Head of caudate nucleus (tissue), 42 donors: ENCODE data around the gene CDADC1.
A peak's percentile ranks its signal among the peaks of the same experiment; 100 is the strongest.

Source experiments
- DNase-seq, 42 donors: peaks; one replicate each; pipeline versions ENCODE4 v3.0.0 to v3.0.0-alpha.2; 2020 to 2021; ENCODE audit warnings: mixed read lengths in 7 of 42
- intact Hi-C: fragments of 100-400 bp; cut with DNase I; formaldehyde crosslinking; loops from one replicate; pipeline ENCODE4 v1.15.0; 2022

The CDADC1 gene

DNA sequence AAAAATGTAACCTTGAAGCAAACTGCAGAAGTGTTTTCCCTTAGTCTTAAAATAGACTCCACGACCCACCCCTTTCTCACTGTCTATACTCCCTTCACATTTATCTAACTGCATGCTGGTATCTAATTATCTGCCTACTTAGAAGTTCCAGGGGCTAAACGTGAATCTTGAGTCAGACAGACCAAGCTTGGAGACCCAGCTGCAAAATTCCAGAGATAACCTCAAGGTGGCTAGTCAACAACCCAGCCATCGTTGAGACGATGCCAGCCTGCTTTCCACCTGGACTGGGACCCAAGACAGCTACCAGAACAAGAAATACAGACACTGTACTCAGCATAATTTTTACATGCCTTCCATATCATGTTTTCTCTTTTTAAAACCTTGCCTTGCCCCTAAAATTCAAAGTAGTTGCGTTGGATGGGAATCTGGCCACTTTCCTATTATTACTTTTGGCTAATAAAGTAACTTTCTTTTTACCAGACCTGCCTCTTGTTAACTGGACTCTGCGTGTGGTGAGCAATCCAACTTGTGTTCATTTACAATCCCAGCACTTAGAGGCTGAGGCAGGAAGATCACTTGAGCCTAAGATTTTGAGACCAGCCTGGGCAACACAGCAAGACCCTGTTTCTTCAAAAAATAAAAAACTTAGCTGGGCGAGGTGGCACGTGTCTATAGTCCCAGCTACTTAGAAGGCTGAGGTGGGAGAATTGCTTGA is 82.3 kb downstream of the CDADC1 start:
- intact Hi-C loops, result no loop called here
- peak in 1 of 42 donors; percentile 16 for DNase-seq

DNA sequence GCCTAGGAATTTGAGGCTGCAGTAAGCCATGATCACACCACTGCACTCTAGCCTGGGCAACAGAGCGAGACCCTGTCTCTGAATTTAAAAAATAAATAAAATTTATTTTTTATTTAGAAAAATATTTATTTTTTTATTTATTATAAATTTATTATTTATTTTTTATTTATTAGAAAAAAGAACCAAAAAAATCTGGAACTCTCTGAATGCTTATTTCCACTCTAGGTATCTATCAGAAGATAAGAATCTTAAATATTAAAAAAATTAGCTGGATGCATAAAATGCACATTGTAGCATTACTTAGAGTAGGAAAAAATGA is 82.8 kb downstream of the CDADC1 start:
- intact Hi-C loops, result no loop called here
- no peak for DNase-seq

GRCh38 chr13:49336655-49337054 is 88.9 kb downstream of the CDADC1 start:
- no peak for DNase-seq
- intact Hi-C loops, result no loop called here

- intact Hi-C loops, result no loop called here
- no peak for DNase-seq
These were observed 92.4 kb downstream of the CDADC1 start for GRCh38 chr13:49340161-49340560.

GRCh38 chr13:49341517-49341916 is 93.8 kb downstream of the CDADC1 start:
- intact Hi-C loops, result no loop called here
- DNase-seq, result no peak

DNA sequence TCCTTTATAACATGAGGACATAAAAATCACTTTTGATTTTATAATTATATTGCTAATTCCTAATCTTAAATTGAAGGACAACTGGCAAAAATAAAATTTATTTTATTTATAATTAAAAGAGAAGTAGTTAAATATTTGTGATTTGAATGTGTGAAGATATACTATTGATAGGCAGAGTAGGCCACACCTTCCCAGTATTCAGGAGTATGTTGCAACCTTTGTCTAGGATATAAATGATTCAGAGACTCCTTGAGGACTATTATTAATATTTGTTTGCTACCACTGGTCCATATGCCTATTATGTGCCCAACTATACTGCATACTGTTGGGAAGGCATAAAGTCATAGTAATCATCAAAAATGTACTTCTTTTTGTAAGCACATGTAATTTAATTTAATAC is 94.2 kb downstream of the CDADC1 start:
- intact Hi-C loops, result no loop called here
- no peak for DNase-seq

- intact Hi-C loops, result no loop called here
- no peak for DNase-seq
These were observed 94.7 kb downstream of the CDADC1 start for GRCh38 chr13:49342454-49342853.
